ENCODE results near the gene HOGA1. TPM values are rescaled to one million over a fixed set of nuclear protein-coding genes. Genes with fewer than 3 reads are reported as not detected.

Gene HOGA1
- total RNA-seq, 4 donors from 2014 or later = 0.67 to 4.5 (median 0.93) TPM

DNA sequence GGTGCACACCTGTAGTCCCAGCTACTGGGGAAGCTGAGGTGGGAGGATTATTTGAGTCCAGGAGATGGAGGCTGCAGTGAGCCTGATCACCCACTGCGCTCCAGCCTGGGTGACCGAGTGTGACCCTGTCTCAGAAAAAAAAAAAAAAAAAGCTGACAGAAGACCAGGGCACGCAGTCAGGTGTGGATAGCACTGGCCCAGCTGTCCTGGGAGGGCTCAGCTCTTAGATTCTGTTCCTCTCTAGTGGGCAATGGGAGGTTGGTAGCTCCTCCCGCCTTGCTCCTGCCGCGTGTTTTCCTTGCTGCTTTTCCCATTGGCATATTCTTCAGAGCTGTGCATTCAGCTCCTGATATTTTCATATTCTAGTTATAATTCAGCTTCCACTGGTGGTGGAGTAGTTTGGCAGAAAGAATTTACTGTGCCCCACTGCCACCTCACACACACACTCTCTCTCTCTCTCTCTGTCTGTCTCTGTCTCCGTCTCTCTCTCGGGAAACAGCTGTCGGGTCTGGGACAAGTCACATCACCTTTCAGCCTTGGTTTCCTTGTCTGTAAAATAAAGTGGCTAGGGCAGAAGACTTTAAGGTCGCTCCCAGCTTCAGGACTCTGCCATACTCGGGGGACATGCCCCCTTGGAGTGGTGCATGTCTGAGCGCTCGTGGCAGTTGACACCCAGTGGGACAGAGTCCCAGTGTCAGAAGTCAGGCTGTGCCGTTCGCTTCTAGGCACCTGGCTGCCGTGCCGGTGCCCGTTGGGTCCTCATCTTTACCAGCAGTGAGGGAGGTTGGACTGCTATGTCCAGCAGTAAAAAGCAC lies 37.5 kb upstream of the HOGA1 start:
- 81 to 85% methylated on average over 18 of the region's 18 CpGs for WGBS, 2 donors

DNA sequence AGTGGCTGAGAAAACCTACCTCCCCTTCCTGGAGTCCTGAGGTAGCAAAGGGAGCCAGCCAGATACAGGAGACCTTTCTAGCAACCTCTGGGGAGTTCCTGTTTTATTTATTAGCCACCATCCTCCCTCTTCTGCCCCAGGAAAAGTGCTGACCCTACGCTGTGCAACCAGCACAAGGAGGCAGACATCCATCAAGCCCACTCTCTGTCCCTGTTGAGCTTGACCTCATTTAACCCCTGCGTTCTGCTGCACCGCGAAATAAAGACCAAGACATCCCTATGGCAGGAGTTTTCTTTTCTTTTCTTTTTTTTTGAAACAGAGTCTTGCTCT lies 37.0 kb upstream of the HOGA1 start:
- intact Hi-C loops (cut with DNase I) = no loop called here
- Histone ChIP-seq H3K9me3 (no peaks in the 10 kb centered on the region), H3K27me3 (no peaks in the 10 kb centered on the region), H3K27ac (no peak overlapping the region), H3K36me3 (no peaks in the 10 kb centered on the region), H3K4me1 (peaks cover 10 to 33% of the 10 kb centered on the region in 2 donors), H3K4me3 (replicated peaks in 1 of 3) (no peak overlapping the region)
- TF ChIP-seq, protein P1, sequence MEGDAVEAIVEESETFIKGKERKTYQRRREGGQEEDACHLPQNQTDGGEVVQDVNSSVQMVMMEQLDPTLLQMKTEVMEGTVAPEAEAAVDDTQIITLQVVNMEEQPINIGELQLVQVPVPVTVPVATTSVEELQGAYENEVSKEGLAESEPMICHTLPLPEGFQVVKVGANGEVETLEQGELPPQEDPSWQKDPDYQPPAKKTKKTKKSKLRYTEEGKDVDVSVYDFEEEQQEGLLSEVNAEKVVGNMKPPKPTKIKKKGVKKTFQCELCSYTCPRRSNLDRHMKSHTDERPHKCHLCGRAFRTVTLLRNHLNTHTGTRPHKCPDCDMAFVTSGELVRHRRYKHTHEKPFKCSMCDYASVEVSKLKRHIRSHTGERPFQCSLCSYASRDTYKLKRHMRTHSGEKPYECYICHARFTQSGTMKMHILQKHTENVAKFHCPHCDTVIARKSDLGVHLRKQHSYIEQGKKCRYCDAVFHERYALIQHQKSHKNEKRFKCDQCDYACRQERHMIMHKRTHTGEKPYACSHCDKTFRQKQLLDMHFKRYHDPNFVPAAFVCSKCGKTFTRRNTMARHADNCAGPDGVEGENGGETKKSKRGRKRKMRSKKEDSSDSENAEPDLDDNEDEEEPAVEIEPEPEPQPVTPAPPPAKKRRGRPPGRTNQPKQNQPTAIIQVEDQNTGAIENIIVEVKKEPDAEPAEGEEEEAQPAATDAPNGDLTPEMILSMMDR (IDR thresholded peaks at IDR 0.05) = no peak
- no peak for TF ChIP-seq POLR2A (IDR thresholded peaks at IDR 0.05)
- no peak for DNase-seq
- 69 to 76% methylated on average over 4 of the region's 4 CpGs for WGBS, 2 donors

More for the DNA sequence above, 37.5 kb upstream of the HOGA1 start:
- H3K9me3 ChIP-seq = no peaks in the 10 kb centered on the region
- intact Hi-C loops (cut with DNase I) = no loop called here
- no peaks in the 10 kb centered on the region for H3K36me3 ChIP-seq
- no peak overlapping the region for H3K27ac ChIP-seq
- peaks cover 10 to 39% of the 10 kb centered on the region in 2 donors for H3K4me1 ChIP-seq
- no peak overlapping the region for H3K4me3 ChIP-seq (replicated peaks in 1 of 3)
- no peak for DNase-seq
- no peak for TF ChIP-seq POLR2A (IDR thresholded peaks at IDR 0.05)
- no peaks in the 10 kb centered on the region for H3K27me3 ChIP-seq

DNA sequence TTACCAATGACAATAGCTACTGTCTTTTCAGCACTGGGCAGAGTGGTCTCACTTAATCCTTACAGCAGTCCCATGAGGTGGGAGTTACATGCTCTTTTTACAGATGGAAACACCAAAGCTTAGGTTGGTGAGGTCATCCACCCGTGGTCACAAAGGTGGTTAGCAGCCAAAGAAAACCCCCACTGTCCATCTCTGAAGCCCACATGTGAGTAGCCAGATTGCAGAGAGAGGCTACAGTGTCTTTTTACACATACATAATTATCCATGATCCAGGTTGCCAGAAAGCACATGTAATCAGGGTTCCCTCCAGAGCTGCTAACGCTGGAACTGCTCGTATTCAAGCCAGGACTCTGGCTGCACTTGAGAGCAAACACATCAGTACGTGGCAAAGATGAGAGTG lies 36.2 kb upstream of the HOGA1 start:
- WGBS, 2 donors = 71 to 84% methylated on average over 4 of the region's 4 CpGs
- intact Hi-C loops (cut with DNase I) = no loop called here

DNA sequence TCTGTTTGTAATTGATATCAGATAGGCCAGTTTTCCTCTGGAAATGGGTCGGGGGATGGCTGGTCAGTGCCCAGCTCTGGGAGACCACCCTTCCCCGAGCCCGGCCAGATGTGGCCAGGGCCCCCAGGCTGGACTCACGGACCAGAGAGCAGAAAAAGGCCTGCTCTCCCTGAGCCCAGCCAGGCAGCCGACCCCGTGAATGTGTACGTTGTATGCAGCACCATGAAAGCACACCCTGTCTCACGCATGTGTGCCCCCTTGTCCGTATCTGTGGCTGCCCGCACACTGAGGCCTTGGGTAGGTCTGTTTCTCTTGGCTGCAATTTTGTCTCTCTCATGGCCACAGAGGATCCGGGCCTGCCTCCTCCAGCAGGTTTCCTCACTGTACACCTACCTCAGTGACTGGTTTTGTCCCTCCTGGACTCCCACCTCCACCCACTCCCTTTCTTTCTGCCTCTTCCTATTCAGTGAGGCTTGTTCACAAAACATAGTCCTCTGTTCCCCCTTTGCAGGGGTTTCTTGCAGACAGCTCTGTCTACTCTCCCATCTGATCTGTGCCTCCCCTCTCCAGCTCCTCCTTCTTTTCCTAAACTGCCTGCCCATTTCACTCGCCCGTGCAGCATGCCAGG lies 35.2 kb upstream of the HOGA1 start:
- DNase-seq = no peak
- WGBS, 2 donors = 94% methylated on average over 9 to 13 of the region's 13 CpGs
- Histone ChIP-seq H3K9me3 (no peaks in the 10 kb centered on the region), H3K4me3 (replicated peaks in 1 of 3) (no peak overlapping the region), H3K4me1 (peaks cover 0 to 26% of the 10 kb centered on the region in 2 donors), H3K27me3 (no peaks in the 10 kb centered on the region), H3K27ac (no peak overlapping the region), H3K36me3 (no peaks in the 10 kb centered on the region)
- no peak for TF ChIP-seq POLR2A (IDR thresholded peaks at IDR 0.05)
- TF ChIP-seq, protein P1 (IDR thresholded peaks at IDR 0.05) = no peak
- intact Hi-C loops (cut with DNase I) = no loop called here

More for the DNA sequence above, 36.2 kb upstream of the HOGA1 start:
- Histone ChIP-seq H3K9me3 (no peaks in the 10 kb centered on the region), H3K36me3 (no peaks in the 10 kb centered on the region), H3K4me1 (peaks cover 5 to 26% of the 10 kb centered on the region in 2 donors), H3K4me3 (replicated peaks in 1 of 3) (no peak overlapping the region), H3K27me3 (no peaks in the 10 kb centered on the region), H3K27ac (no peak overlapping the region)
- DNase-seq = no peak
- no peak for TF ChIP-seq POLR2A (IDR thresholded peaks at IDR 0.05)
- TF ChIP-seq, protein P1 (IDR thresholded peaks at IDR 0.05) = no peak

DNA sequence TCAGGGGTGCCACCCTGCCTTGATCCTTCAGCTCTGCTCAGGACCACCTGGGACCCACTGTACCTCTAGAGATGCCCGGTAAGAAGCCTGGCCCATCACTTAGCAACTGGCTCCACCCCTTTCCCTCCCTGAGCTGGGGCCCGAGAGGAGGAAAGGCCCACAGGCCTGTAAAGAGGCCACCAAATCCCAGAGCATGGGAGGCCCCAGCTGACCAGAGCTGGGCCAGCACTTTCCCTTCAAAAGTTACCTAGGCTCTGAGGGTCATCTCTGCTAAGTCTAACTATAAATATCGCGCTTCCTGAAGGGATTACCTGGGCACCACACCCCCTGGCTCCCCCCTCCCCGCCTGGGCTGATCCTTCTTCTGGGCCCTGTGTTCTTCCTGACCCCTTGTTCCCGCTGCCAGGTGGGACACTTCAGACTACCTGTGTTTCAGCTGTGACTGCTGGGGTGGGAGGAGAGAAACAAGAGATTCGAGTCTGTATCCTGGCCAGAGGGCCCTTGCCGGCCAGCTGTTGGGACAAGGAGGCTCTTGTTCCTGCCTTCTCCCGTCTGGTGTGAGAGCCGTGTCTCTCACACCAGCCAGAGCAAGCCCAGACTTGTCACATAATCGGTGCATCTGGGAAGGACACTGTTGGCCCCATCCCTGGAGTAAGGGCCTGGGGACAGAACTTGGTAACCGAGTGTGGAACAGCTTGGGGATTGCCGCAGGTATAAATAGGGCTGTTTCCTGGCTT lies 34.4 kb upstream of the HOGA1 start:
- intact Hi-C loops (cut with DNase I) = loop anchor here (5.0 kb wide), 1 partner anchor 82 kb away; no protein-coding TSS in a partner anchor
- no peaks in the 10 kb centered on the region for H3K9me3 ChIP-seq
- no peak overlapping the region for H3K4me3 ChIP-seq (replicated peaks in 1 of 3)
- peak; percentile 61 to 70 for DNase-seq
- H3K36me3 ChIP-seq = no peaks in the 10 kb centered on the region
- WGBS, 2 donors = 36 to 54% methylated on average over 10 to 13 of the region's 13 CpGs
- H3K4me1 ChIP-seq = peaks cover 0 to 26% of the 10 kb centered on the region in 2 donors
- TF ChIP-seq, protein P1 (IDR thresholded peaks at IDR 0.05) = no peak
- no peak for TF ChIP-seq POLR2A (IDR thresholded peaks at IDR 0.05)
- peak overlapping the region; percentile 37 to 69 (median 38) for H3K27ac ChIP-seq
- H3K27me3 ChIP-seq = no peaks in the 10 kb centered on the region
